Posterior vena cava (tissue), 2 donors: ENCODE results near the gene ORC1. TPM values are rescaled to one million over a fixed set of nuclear protein-coding genes. Genes with fewer than 3 reads are reported as not detected.

Experiments
- DNase-seq: peaks from one replicate; pipeline ENCODE4 v3.0.0-alpha.2; 2020; ENCODE audit warnings: low spot score
- intact Hi-C, 2 donors: fragments of 100-400 bp; cut with DNase I; formaldehyde crosslinking; loops; one replicate each; pipeline versions ENCODE4 v1.14.1 to v1.14.2; 2022 to 2023
- total RNA-seq, 2 donors: library from RNA; stranded (reverse); fragmentation: NEBNext Ultra II Directional; extraction: Animal tissue kit (Norgen Biotek cat#: 25700); gene quantifications; one replicate each; pipeline ENCODE4 v1.2.1, GENCODE V29; 2021
- donor health status: DM: yes; HTN: yes; CAD: no.
- donor health status: DM: yes; HTN: yes; CAD: no.

Gene ORC1
- total RNA-seq, 2 donors from 2014 or later = 0.46 to 0.52 TPM

GRCh38 chr1:52355847-52356505 lies 48.2 kb downstream of the ORC1 start:
- intact Hi-C loops = no loop called here
- DNase-seq = no peak

- intact Hi-C loops = no loop called here
These were observed 48.8 kb downstream of the ORC1 start for GRCh38 chr1:52355436-52355835.

GRCh38 chr1:52352690-52353089 lies 51.5 kb downstream of the ORC1 start:
- intact Hi-C loops = no loop called here
- DNase-seq = no peak

More at GRCh38 chr1:52355436-52355835, 48.8 kb downstream of the ORC1 start:
- DNase-seq = no peak

- DNase-seq = no peak
These were observed 55.4 kb downstream of the ORC1 start for GRCh38 chr1:52348704-52349300.

GRCh38 chr1:52346653-52347052 lies 57.6 kb downstream of the ORC1 start:
- no peak for DNase-seq
- intact Hi-C loops = no loop called here

More at GRCh38 chr1:52348704-52349300, 55.4 kb downstream of the ORC1 start:
- intact Hi-C loops = no loop called here

- DNase-seq = no peak
- intact Hi-C loops = no loop called here
These were observed 59.0 kb downstream of the ORC1 start for GRCh38 chr1:52345252-52345651.

GRCh38 chr1:52343979-52344378 lies 60.2 kb downstream of the ORC1 start:
- intact Hi-C loops = no loop called here
- DNase-seq = no peak

GRCh38 chr1:52341655-52342260 lies 62.5 kb downstream of the ORC1 start:
- intact Hi-C loops = no loop called here
- no peak for DNase-seq

GRCh38 chr1:52337439-52337838 lies 66.8 kb downstream of the ORC1 start:
- intact Hi-C loops = no loop called here
- no peak for DNase-seq

- no peak for DNase-seq
- intact Hi-C loops = no loop called here
These were observed 69.2 kb downstream of the ORC1 start for GRCh38 chr1:52334906-52335528.

- no peak for DNase-seq
- intact Hi-C loops = no loop called here
These were observed 71.8 kb downstream of the ORC1 start for GRCh38 chr1:52332411-52332810.

- no peak for DNase-seq
- intact Hi-C loops = no loop called here
These were observed 75.6 kb downstream of the ORC1 start for GRCh38 chr1:52328615-52329014.

- no peak for DNase-seq
- intact Hi-C loops = no loop called here
These were observed 78.4 kb downstream of the ORC1 start for GRCh38 chr1:52325786-52326185.

GRCh38 chr1:52323731-52324130 lies 80.5 kb downstream of the ORC1 start:
- no peak for DNase-seq
- intact Hi-C loops = no loop called here

Other genes starting within 250 kb of the ORC1 start
- 10 to 100 TPM; 19.9 to 23.2 TPM for gene CC2D1B, start 38.2 kb downstream of the ORC1 start, total RNA-seq
- gene PRPF38A, start 179 bp upstream of the ORC1 start, total RNA-seq = 10 to 100 TPM; 29.6 to 31.6 TPM
- 10 to 100 TPM; 35.8 to 39.8 TPM for gene TUT4, start 148.7 kb upstream of the ORC1 start, total RNA-seq
- 10 to 100 TPM in 1 of 2 donors, 1 to 10 TPM in 1; 8.1 to 12.1 TPM for gene GPX7, start 197.9 kb upstream of the ORC1 start, total RNA-seq
- under 1 TPM in 1 of 2 donors, not detected in 1; 0.14 TPM for gene SHISAL2A, start 228.7 kb upstream of the ORC1 start, total RNA-seq